ENCODE data around the gene MCTP1.

- TF ChIP-seq, protein P1, sequence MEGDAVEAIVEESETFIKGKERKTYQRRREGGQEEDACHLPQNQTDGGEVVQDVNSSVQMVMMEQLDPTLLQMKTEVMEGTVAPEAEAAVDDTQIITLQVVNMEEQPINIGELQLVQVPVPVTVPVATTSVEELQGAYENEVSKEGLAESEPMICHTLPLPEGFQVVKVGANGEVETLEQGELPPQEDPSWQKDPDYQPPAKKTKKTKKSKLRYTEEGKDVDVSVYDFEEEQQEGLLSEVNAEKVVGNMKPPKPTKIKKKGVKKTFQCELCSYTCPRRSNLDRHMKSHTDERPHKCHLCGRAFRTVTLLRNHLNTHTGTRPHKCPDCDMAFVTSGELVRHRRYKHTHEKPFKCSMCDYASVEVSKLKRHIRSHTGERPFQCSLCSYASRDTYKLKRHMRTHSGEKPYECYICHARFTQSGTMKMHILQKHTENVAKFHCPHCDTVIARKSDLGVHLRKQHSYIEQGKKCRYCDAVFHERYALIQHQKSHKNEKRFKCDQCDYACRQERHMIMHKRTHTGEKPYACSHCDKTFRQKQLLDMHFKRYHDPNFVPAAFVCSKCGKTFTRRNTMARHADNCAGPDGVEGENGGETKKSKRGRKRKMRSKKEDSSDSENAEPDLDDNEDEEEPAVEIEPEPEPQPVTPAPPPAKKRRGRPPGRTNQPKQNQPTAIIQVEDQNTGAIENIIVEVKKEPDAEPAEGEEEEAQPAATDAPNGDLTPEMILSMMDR (IDR thresholded peaks at IDR 0.05), result no peak
- TF ChIP-seq EP300 (IDR thresholded peaks at IDR 0.05) (no peak), POLR2A (IDR thresholded peaks at IDR 0.05) (no peak)
These were observed 170.6 kb downstream of the MCTP1 start for GRCh38 chr5:95114305-95114704.

Measured in tibial nerve (tissue), 4 donors.